Adrenal gland (tissue), 12 donors: ENCODE results near the gene GDF2. TPM values are rescaled to one million over a fixed set of nuclear protein-coding genes. Genes with fewer than 3 reads are reported as not detected.

Source experiments
- DNase-seq, 7 donors: peaks; one replicate each; pipeline ENCODE4 v3.0.0-alpha.2; 2019 to 2020
- H3K27ac ChIP-seq, 5 donors: fragments of 200-600 bp; sonication (generic) in 4 of 5; 1 replicate in 3 of 5; 2 replicates in 2 of 5; pipeline versions ENCODE4 v1.5.1 to v1.8.0; 2016 to 2020; ENCODE audit warnings: mild to moderate bottlenecking in 1 of 5
- H3K27me3 ChIP-seq: fragments of 200-600 bp; 2 replicates; pipeline ENCODE4 v1.8.0; 2021
- H3K36me3 ChIP-seq, 2 donors: fragments of 200-600 bp; replicated peaks in 1 of 2; 1 replicate in 1 of 2; 2 replicates in 1 of 2; pipeline versions ENCODE4 v1.5.1 to v1.8.0; 2018 to 2022
- H3K4me1 ChIP-seq, 2 donors: fragments of 200-600 bp; replicated peaks in 1 of 2; 1 replicate in 1 of 2; 2 replicates in 1 of 2; pipeline versions ENCODE4 v1.5.1 to v1.8.0; 2018 to 2021
- H3K4me3 ChIP-seq, 4 donors: fragments of 200-600 bp; sonication (generic) in 3 of 4; one replicate each; pipeline ENCODE4 v1.5.1; 2016 to 2018
- H3K9me3 ChIP-seq, 3 donors: fragments of 200-600 bp; sonication (generic) in 1 of 3; replicated peaks in 1 of 3; 1 replicate in 2 of 3; 2 replicates in 1 of 3; pipeline versions ENCODE4 v1.5.1 to v1.8.0; 2016 to 2021
- CTCF ChIP-seq, 6 experiments: fragments of 450-650 bp in 4 of 6; fragments of 200-600 bp in 2 of 6; sonication (generic) in 1 of 6; IDR thresholded peaks; 1 replicate in 5 of 6; 2 replicates in 1 of 6; pipeline versions ENCODE4 v1.5.1 to v1.8.0; 2016 to 2021; ENCODE audit warnings: antibody characterized with exemption in 6 of 6, mild to moderate bottlenecking in 2 of 6, moderate library complexity in 1 of 6
- POLR2A ChIP-seq, 2 donors: fragments of 450-650 bp; IDR thresholded peaks; one replicate each; pipeline ENCODE4 v1.6.1; 2017; ENCODE audit warnings: antibody characterized with exemption in 2 of 2, mild to moderate bottlenecking in 2 of 2, moderate library complexity in 1 of 2
- WGBS, 4 donors: extraction: QIAGEN DNeasy Blood & Tissue Kit in 2 of 4; methylation state at CpG; one replicate each; pipeline versions ENCODE4 v1.1.5 to v1.1.7; 2013 to 2017; 5-methylcytosine and 5-hydroxymethylcytosine counted together
- intact Hi-C, 2 donors: fragments of 100-400 bp; cut with DNase I; formaldehyde crosslinking; loops; one replicate each; pipeline versions ENCODE4 v1.14.1 to v1.15.0; 2022 to 2023
- polyA plus RNA-seq, 3 donors: library from polyadenylated mRNA; stranded (reverse); fragments of 200-250 nt in 2 of 3; fragments of 350-450 nt in 1 of 3; fragmentation: Illumina TruSeq in 1 of 3; extraction: RNeasy Lipid Tissue Mini Kit (QIAGEN cat#74804) in 1 of 3; gene quantifications; one replicate each; pipeline ENCODE4 v1.2.3, GENCODE V29; 2013 to 2014
- total RNA-seq, 9 donors: library from RNA; depleted of rRNA in 4 of 9; stranded (reverse); fragments of >200 nt in 4 of 9; fragments of 120-200 nt in 1 of 9; fragmentation: NEBNext Ultra II Directional in 1 of 9; extraction: Animal tissue kit (Norgen Biotek cat#: 25700) in 1 of 9; gene quantifications; one replicate each; pipeline versions ENCODE4 v1.1.0 to v1.2.4, GENCODE V29; 2013 to 2023
- donor health status: healthy with polysubstance abuse.
- donor health status: Bipolar disorder and iron deficiency.
- donor health status: DM: yes; HTN: yes; CAD: no.
- donor health status: DM: no; HTN: no; CAD: no.
- donor health status: DM: no; HTN: no; CAD: no.
- donor health status: DM: yes; HTN: yes; CAD: no.

The GDF2 gene
- total and polyA plus RNA-seq, 12 donors = 0.11 TPM; not detected in 11

- intact Hi-C loops = loop anchor here (5.0 kb wide), 1 partner anchor 264 kb away; no protein-coding TSS in a partner anchor
- H3K4me3 ChIP-seq = no peak overlapping the region
- H3K36me3 ChIP-seq = no peaks in the 10 kb centered on the region
- no peak overlapping the region for H3K27ac ChIP-seq
- 48 to 52% (median 49%) methylated on average over 9 to 10 of the region's 10 CpGs for WGBS, 4 donors
- peaks cover 0 to 12% of the 10 kb centered on the region in 2 donors for H3K4me1 ChIP-seq
- no peak for DNase-seq
- no peaks in the 10 kb centered on the region for H3K27me3 ChIP-seq
- no peaks in the 10 kb centered on the region for H3K9me3 ChIP-seq
- TF ChIP-seq POLR2A (IDR thresholded peaks at IDR 0.05) (no peak), CTCF (IDR thresholded peaks at IDR 0.05) (no peak)
Measured at GRCh38 chr10:47311193-47311931, 10.9 kb upstream of the GDF2 start.

- no peak overlapping the region for H3K27ac ChIP-seq
- intact Hi-C loops = loop anchor here (5.0 kb wide), 1 partner anchor 265 kb away; no protein-coding TSS in a partner anchor
- no peak overlapping the region for H3K4me3 ChIP-seq
- no peaks in the 10 kb centered on the region for H3K9me3 ChIP-seq
- TF ChIP-seq CTCF (IDR thresholded peaks at IDR 0.05) (peak; percentile 64 to 93 (median 84)), POLR2A (IDR thresholded peaks at IDR 0.05) (no peak)
- DNase-seq = peak; percentile 80 to 93 (median 89)
- H3K36me3 ChIP-seq = no peaks in the 10 kb centered on the region
- WGBS, 4 donors = 17 to 69% (median 31%) methylated on average over 6 to 20 of the region's 20 CpGs
- H3K4me1 ChIP-seq = peaks cover 0 to 12% of the 10 kb centered on the region in 2 donors
- no peaks in the 10 kb centered on the region for H3K27me3 ChIP-seq
Measured at GRCh38 chr10:47311932-47312662, 10.2 kb upstream of the GDF2 start.

- peaks cover 0 to 12% of the 10 kb centered on the region in 2 donors for H3K4me1 ChIP-seq
- H3K36me3 ChIP-seq = no peaks in the 10 kb centered on the region
- WGBS, 4 donors = 72 to 89% (median 79%) methylated on average over 6 to 7 of the region's 7 CpGs
- intact Hi-C loops = loop anchor here (5.0 kb wide), 1 partner anchor 265 kb away; no protein-coding TSS in a partner anchor
- no peak overlapping the region for H3K27ac ChIP-seq
- TF ChIP-seq CTCF (IDR thresholded peaks at IDR 0.05) = no peak
- no peak for TF ChIP-seq POLR2A (IDR thresholded peaks at IDR 0.05)
- no peaks in the 10 kb centered on the region for H3K27me3 ChIP-seq
- no peak overlapping the region for H3K4me3 ChIP-seq
- DNase-seq = no peak
- H3K9me3 ChIP-seq = no peaks in the 10 kb centered on the region
Measured at GRCh38 chr10:47312663-47312995, 9.6 kb upstream of the GDF2 start.

- H3K27ac ChIP-seq = no peak overlapping the region
- TF ChIP-seq CTCF (IDR thresholded peaks at IDR 0.05) (no peak), POLR2A (IDR thresholded peaks at IDR 0.05) (no peak)
- no peak overlapping the region for H3K4me3 ChIP-seq
- H3K36me3 ChIP-seq = no peaks in the 10 kb centered on the region
- H3K27me3 ChIP-seq = no peaks in the 10 kb centered on the region
- DNase-seq = no peak
- peaks cover 0 to 12% of the 10 kb centered on the region in 2 donors for H3K4me1 ChIP-seq
- intact Hi-C loops = loop anchor here (5.0 kb wide), 1 partner anchor 267 kb away; no protein-coding TSS in a partner anchor
- 78 to 90% (median 87%) methylated on average over 9 of the region's 9 CpGs for WGBS, 4 donors
- H3K9me3 ChIP-seq = no peaks in the 10 kb centered on the region
Measured at GRCh38 chr10:47314416-47314970, 7.8 kb upstream of the GDF2 start.
